Right kidney (tissue), 1 donor: Measurements from ENCODE around the gene DOCK4.
A peak's percentile ranks its signal among the peaks of the same experiment; 100 is the strongest.

Experiments
- DNase-seq: peaks from one replicate; pipeline ENCODE4 v3.0.0-alpha.2; 2016

The DOCK4 gene

DNA sequence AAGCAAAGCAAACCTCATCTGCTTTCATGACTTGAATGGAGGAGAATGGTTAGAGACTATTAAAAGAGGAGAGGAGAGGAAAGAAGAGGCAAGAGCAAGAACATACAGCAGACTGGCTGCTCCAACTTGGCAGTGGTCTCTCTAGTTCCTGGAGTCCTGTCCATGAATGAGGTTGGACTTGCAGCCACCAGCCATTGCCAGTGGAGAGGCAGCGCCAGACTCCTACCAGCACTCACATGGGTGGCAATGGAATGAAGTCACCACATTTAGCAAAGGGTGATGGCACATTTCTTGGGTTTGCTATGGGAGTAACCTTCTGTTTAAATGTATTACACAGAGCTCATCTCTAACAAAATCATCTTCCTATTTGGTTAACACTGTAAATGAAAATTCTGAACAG lies 386.1 kb downstream of the DOCK4 start:
- no peak for DNase-seq

DNA sequence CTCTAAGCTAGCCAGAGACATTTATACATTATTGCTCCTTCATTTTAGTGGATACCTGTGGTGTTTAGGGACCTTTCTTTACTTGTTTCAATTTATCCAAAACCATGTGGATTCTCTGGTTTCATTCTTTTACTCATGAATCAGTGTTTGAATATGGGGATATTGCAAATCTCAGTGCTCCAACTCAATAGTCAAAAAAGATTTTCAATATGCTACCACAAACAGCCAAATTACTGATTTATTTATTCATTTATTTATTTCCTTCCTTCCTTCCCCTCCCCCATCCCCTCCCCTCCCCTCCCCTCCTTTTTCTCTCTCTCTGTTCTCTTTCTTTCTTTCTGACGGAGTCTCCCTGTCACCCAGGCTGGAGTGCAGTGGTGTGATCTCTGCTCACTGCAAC lies 390.8 kb downstream of the DOCK4 start:
- DNase-seq: no peak

DNA sequence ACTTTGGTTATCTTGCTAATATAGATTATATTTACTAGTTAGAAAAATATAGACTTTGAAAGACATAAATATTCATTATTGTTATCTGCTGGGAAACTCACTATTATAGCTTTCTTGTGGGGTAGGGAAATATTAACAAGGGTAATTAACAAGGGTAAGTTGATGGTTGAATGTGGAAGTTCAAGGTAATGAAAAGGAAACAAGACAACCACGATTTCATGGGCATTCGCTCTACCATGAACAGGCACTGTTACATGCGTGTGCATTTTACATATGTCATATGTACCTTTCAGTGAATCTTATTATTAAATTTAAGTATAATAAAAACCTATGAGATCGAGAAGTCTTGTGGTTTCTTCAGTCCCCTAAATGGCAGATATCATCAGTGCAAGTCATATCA lies 392.9 kb downstream of the DOCK4 start:
- DNase-seq: no peak

DNA sequence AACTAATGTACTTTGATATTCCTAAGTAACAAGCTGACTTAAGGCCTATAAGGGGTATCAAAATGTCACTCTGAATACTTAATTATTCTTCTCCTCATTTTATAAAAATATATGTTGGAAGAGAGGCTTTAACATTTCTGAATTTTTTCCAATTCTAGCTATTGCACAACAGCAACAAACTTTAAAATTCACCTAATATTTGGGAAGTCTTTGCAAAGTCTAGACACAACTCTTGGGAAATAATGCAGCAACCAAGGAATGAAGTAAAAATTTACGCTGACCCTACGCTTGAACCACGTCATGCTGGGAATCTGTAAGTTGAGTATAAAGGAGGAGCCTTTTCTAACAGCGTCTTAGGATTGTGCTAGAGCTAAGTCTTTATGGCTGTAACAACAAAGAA lies 400.0 kb downstream of the DOCK4 start:
- DNase-seq: no peak

DNA sequence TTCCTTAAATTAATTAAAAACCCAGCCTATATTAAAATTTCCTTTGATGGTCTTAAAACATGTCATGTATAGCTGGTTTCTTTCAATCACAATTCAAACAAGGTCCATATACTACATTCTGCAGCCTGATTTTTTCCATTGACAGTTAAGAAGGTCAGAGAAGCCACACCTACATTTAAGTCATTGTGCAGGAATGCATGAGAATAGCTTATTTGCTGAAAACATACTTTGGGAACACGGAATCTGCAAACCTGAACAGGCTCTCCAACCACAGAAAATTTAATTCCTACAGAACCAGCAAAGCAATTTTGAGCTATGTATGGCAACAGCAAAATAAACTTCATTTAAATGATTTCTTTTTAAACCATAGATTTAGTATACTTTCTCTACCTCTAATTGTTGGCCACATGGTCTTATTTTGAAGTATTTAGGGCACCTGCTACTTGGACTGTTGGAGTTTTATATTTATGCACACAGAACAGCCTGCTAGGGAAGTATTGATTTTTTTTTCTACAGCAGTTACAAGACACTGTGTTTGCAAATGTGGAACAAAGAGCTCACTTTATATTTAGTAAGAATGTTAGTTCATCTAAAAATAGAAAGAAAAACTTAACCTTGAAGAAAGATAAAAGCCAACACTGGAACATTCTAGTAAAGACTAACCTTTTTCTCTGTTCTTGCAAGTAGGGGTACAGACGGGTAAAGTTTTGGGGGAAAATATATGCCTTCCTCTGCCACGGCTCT lies 403.0 kb downstream of the DOCK4 start:
- DNase-seq: no peak

DNA sequence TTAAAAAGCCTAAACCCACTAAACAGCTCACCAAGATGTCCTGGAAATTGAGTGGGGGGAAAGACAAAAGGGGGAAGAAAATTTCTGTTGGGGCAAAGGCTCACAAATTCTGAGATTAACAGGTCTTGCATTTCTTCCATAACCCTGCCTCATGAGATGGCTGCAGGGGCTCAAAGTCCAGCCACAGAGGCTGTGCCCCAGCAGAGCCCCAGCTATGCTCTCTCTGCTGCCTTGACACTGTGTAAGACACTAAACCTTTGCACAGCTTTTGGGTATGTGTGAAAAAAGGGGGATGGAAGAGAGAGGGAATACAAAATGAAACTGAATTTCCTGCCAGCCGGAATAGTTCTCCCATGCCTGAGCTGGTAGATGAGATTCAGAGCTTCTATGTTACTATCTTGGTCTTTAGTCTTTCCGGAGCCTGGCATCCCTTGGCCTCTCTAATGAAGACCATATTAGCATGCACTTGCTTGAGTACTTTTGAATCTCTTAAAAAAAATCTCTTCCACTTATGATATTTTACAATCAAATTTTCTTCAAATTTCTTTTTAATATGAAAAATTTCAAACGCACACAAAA lies 403.9 kb downstream of the DOCK4 start:
- no peak for DNase-seq

DNA sequence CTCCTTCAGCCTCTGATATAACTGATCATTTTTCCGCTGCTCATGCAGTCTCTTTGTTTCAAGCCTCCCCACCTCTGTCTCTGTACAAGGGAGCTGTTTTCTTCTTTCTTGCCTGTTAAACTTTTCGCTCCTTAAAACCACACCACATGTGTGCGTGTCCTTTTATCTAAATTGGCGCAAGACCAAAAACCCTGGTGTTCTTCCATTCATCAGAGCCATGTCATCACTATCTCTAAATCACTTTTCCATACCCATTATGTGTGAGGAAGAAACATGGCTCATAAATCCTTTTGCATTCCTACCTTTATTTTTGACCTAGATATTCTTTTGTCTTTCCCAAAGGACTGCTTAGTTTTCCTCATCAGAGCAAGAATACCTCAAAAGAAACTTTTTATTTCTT lies 404.9 kb downstream of the DOCK4 start:
- DNase-seq: no peak

DNA sequence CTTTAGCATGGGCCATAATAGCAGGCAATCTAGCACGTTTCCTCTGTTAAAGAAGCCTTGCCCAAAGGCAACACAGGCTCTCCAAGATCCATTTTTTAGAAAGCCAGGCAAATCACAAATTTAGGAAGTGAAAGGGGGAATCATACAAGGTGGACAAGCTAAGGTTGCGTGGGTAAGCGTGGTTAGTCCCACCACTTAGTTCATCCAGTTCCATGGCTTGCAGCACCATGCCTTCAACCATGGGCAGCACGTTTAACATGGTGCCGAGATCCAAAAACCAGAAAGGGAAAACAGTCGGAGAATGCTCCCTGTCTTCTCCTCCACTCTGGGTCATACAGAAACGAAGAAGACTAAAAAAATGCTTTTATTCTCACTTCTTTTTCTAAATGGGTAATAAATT lies 409.5 kb downstream of the DOCK4 start:
- no peak for DNase-seq

DNA sequence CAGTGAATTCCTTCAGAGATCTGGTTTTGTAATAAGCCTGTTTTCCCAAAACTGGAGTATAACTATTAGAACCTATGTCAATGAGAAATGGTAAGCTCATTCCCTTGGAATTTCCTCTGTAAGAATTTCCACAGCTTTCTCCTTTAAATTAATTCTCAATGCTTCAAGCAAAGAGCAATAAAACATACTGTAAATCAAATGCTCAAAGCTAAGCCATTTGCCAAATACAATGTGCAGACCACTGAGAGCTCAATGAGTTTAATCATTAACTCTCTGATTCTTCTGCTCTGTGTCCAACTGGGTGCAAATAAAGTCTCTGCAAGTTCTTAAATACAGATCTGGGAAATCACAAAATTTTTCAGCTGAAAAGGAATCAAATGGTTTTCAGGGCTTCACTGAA lies 416.3 kb downstream of the DOCK4 start:
- peak; percentile 10 for DNase-seq

DNA sequence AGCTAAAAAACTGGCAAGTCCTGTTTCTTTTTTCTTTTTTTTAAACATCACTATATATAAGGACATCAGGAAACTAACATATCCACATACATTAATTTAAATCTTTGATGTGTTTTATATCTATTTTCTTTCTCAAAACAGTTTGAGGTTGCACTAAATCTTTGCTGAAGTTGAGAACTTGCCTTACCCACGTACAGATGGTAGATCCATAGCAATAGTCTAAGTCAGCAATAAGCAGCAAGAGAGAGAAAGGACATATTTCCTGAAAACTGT lies 417.2 kb downstream of the DOCK4 start:
- no peak for DNase-seq

DNA sequence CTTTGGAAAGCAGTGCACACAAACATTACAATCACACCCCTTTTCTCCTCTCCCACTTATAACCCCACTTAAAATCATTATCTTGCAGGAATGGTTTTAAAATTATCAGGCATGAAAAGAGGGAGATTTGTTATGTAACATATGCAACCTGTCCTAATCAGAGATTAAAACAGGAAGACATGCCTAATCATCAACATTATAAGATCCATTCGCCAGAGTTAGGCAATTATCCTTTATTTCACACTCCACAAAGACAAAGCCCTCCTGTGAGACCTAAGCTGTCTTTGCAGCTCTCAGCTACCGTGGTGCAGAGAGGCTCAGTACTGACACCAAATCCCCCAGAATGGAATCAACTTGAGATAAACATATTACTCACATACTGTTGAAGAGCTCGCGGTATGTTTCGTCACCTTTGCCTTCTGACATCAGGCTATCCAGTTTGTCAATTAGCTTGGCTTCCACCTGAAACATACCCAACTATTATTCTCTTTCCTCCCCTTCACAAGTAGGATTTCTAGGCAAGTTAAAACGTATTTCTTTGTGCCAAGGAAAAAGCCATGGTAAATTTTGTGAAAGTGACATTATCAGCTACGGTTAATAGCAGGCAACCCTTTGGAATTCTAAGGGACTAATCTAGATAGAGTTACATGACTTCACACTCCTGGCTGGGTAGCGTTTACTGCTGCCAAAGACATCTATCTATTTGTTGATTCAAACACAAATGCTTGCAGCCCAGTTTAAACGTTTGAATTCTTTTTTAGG lies 417.7 kb downstream of the DOCK4 start:
- DNase-seq: no peak

DNA sequence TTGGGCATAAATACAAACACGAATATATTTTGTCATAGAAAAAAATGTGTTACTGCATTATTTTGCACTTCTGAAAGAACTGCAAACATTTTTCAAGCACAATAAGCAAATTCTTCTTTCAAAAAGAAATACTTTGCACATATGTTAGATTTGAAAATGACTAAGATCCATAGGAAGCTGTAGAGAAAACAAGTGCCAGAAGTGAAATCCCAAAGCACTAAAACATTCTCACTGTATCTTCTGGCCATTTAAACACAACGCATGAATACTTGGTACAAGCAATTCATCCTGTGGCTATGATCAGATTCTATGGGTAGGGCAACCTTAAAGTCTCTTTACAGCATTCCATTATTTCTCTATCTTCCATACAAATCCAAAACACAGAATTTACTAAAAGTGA lies 418.5 kb downstream of the DOCK4 start:
- DNase-seq: no peak

DNA sequence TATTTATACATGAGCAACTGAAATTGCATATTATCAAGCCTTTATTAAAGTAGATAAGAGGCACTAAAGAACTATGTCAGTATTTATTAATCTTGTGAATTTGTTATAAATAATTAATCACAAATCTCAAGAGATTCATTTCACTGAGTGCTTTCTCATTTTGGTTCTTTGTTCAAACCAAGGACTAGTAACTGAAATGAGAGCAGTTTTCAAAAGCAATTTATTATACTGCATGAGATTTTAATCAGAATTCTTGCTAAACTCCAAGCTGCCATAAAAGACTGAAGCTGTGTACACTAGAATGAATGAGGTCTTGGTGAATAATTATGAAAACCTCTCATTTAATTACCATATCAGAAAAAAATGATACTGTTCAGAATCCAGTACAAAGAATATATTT lies 419.1 kb downstream of the DOCK4 start:
- DNase-seq: no peak

DNA sequence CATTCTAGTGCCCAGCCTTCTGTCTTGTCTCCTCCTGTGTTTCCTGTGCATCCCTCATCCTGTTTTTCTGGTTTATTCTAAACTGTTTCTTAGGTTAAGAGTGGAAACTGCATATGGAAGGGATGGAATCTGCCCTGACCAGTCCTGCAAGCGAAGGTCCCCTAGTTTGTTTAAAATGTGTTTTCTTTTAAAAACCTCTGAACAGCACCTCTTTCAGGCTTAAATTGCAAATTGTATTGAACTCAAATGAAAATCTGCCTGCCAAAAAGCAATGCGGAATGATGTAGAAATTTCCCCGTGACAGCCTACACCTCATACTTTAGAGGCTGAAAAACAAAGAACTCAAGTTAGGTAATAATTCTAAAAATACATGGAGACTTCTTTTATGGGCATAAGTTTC lies 421.1 kb downstream of the DOCK4 start:
- DNase-seq: no peak

DNA sequence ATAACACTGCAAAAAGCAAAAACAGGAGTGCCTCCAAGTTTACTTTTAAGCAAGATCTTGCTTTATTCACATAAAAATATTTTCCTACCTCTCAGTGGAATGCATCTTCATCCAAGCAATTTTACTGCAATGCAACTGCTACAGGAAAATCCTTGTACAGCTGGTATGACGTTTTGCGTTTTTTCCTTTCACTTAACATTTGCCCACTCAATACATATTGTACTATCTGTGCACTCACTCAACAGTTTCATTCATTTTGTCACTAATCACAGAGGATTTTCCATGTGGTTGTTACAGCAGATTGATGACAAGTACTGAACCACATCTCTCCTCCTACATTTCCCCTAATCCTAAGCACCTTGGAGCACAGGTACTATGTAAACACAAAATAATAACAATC lies 421.9 kb downstream of the DOCK4 start:
- no peak for DNase-seq

DNA sequence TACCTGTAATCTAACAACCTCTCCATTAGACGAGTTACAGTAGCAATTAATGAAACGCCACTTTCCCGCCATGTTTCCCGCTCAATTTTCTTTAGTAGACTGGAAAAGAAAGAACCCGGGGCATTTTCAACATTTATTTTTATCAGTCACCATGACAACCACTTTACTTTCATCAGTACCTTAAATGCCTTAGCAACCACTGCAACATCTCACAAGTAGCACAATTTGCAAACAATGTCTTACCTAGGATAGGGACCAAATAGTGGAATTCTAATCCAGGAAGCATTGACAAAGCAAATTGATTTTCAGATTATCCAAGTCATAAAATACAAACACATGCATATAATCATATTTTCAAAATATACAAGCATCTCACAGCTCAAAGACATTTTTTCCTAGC lies 422.3 kb downstream of the DOCK4 start:
- no peak for DNase-seq

DNA sequence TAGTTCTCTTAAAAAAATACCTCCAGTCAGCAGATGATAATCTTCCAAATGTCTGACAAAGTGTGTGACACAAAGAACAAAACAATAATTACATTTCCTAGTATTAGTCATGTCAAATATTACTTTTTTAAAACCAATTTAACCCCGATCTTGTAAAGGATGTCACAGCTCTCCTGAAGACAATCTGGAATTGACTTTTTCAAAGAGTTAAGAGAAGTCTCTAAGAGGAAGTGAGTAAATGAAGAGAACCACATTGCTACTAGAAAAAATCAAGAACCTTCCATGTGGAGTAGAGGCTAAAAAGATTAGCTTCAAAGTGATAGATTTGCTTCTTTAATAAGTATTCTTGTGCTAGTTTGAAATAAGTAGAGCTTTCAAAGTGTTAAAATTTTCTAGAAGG lies 425.7 kb downstream of the DOCK4 start:
- DNase-seq: no peak

DNA sequence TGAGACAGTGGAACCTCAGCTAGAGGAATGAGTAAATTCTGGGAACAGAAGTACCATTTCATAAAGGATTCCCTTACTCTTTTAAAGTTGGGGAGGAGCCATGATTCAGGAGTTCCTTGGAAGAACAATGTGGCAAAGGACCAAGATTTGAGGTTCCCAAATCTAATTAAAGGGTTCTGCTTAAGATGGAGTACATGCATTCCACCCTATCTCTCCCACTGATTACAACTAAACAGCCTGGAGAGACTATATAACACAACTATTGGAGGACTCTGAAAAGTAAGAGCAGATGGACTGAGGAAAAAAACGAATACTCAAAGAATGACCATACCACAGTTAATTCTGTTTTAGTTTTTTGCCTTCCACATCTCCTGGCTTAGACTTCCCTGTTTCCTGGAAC lies 431.0 kb downstream of the DOCK4 start:
- DNase-seq: no peak

DNA sequence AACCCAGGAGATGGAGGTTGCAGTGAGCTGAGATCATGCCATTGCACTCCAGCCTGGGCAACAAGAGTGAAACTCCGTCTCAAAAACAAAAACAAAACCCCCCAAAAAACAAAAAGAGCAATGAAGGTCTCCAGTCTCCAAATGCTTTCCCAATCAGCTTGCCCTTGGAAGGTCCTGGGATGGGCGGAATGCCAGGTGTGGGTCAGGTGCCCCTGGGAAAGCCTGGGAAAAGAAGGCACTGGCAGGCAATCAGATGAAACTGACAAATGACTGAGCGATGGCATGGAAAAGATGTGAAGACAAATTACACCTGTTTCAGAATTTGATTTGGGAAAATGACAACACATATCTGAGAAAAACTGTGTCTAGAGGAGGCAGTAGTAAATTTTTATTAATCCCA lies 433.5 kb downstream of the DOCK4 start:
- no peak for DNase-seq

DNA sequence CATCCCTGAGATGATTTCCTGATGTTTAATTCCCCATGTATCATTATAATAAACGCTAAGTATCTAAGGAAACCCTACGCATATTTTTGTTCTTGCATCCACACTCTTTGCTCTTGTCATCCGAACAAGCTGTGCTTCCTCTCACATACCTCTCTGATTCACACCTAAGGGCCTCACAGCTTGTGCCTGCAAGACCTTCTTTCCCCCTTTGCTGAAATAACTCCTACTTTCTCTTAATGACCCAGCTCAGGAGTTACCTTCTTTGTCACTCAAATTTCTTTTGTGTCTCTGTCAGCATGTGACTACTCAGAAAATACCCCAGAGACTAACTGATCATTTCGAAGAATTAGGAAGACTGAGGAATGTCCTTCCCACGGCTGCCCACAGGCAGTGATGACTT lies 434.6 kb downstream of the DOCK4 start:
- no peak for DNase-seq

DNA sequence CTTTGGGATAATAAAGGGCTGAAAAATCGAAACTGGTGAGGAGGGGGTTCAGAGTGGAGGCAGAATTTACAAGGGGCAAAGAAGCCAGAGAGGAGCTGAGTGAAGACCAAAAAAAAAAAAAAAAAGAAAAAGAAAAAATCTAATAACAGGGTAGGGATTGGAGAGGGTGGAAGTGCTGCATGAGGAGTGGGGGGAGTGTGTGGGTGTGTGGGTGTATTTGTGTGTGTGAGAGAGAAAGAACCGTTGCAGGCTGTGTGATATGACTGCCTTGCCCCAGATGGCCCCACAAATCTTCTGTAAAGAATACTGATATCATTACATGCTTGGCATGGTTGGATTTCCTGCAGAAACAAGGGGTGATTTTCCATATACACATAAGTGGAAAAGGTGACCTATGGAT lies 436.1 kb downstream of the DOCK4 start:
- no peak for DNase-seq

DNA sequence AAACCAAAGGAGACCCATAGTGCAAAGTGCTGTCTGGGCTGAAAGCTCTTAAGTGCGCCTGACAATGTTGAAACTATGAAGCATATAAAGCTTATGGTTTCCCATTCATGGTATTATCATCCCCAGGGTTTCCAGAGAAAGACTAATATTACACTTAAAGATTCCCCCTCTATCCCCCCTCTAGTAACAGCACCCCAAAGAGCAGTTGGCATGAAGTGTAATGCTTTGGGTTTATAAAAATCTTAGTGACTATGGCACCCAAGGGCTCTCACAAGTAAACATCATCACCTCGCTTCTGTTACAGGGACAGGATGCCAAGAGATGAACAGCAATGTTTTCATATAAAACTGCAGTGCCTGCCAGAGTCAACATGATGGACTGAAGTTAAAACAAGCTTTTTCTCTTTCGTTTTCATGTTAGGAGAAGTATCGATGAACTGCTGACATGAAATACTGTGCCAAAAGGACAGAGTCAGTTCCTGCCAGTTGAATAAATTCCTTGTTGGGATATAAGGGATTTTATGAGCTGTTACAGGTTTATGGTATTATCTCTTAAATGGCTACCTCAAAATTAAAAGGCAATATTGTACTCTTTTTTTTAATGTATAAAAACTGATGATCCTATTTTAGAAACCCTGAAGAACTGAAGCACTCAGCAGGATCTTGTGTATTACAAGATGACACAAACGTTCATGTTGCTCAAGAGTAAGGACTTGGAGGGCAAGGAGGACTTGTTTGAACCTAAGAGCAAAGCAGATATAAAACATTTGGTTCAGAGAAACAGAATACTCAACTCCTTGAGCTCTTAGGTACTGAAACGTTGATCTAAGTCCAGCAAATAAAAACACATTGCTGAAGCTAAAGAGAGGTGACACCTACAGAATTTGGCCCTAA lies 440.2 kb downstream of the DOCK4 start:
- no peak for DNase-seq

DNA sequence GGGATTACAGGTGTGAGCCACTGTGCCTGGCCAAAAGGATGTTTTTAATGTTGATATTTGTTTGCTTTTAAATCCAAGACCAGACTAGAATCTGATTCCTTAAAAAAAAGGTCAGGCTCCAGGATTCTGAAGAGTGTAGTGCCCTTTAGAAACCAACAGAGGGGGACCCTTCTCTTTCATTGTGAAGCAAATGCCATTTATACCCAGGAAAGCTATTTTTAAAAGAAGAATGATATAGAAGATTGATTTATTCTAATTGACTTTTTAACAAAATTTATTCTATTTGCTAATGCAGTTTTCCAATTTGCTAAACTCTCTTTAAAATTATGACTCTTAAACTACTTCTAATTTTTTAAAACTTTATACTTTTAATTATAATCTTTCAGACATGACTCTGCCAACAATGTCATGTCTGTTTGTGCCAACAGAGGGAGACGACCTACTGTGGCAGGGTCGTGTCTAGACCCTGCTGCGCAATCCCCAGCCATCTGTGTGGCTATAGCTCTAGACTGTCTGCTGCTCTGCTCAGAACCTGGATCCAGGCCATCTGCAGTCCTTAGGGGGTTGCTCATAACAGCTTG lies 442.9 kb downstream of the DOCK4 start:
- no peak for DNase-seq
